GM12801 (cell line): ENCODE results near the gene WWOX.

Experiments
- TF ChIP-seq, protein P1 (sequence below): IDR thresholded peaks from one replicate; pipeline ENCODE4 v1.5.1; 2011; ENCODE audit warnings: control low read depth; ENCODE audit not compliant: insufficient read length; ENCODE audit errors: extremely low read depth

Gene WWOX

DNA sequence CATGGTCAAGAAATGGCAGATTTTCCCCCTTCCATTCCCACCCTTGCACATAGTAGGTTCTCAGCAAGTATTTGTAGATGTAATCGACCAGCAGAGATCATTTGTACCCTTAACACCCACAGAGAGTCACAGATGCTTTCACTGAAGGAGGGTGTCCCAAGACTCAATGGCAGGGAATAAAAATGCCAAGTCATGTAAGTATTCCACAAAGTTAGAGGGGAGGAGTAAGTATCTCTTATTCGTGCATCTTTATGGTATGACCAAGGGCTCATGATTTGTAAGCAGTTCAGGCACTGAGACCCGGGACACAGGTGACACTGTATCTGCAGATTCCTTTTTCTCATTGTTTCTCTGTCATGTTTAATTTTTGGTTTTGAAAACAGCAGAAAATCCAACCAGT is 1011.5 kb downstream of the WWOX start:
- TF ChIP-seq, protein P1, sequence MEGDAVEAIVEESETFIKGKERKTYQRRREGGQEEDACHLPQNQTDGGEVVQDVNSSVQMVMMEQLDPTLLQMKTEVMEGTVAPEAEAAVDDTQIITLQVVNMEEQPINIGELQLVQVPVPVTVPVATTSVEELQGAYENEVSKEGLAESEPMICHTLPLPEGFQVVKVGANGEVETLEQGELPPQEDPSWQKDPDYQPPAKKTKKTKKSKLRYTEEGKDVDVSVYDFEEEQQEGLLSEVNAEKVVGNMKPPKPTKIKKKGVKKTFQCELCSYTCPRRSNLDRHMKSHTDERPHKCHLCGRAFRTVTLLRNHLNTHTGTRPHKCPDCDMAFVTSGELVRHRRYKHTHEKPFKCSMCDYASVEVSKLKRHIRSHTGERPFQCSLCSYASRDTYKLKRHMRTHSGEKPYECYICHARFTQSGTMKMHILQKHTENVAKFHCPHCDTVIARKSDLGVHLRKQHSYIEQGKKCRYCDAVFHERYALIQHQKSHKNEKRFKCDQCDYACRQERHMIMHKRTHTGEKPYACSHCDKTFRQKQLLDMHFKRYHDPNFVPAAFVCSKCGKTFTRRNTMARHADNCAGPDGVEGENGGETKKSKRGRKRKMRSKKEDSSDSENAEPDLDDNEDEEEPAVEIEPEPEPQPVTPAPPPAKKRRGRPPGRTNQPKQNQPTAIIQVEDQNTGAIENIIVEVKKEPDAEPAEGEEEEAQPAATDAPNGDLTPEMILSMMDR: no peak

DNA sequence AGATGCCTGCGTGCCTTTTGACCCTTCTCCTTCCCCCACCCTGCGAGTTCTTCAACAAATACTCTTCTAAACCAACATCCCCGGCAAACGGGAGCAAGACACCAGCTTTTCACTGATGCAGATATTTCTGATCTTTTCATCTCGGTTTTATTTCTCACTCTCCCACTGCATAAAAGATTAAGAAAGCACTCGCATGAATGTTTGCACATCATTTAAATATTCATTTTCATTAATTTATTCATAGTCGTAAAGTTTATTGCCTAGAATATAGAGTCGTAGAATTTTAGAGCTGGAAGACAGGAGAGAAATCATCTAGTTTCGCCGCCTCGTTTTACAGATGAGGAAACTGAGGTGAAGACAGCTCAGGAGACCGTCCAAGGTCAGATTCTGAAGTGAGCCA is 1013.0 kb downstream of the WWOX start:
- TF ChIP-seq, protein P1: no peak

DNA sequence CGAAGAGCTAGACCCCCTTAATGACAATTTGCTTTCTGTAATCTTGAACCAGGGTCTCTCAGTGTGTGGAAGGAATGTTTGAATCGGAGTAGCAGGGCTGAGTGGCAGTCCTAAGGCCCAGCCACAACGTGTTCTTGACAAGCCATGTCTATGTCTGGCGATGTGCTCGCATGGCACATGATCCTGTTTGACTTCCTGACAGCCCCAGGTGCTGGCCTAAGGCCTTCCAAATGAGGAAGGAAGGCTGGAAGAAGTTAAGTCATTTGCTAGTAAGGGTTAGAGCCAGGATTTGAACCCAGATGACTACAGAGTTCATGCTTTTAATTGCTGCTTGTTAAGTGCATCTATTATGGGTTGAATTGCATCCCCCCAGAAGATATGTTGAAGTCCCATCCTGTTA is 1014.4 kb downstream of the WWOX start:
- TF ChIP-seq, protein P1: no peak

DNA sequence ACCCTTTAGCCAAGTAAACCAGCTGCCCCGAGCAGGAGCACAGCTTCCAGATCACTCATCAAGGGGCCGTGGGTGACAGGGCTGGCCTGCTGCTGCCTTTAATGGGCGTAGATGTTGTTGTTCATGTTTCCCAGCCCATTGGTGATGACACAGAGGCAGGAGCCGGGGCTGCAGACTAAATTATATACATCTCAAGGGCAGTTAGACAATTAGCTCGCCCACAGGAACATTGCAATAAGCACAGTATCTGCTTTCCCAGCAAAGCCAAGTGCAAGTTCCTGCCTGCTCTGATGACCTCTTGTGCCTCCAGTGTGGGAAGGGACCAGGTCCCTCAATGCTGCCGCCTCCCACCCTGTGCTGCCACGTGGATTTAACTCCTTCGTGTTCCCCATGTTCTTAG is 1015.3 kb downstream of the WWOX start:
- TF ChIP-seq, protein P1: no peak

DNA sequence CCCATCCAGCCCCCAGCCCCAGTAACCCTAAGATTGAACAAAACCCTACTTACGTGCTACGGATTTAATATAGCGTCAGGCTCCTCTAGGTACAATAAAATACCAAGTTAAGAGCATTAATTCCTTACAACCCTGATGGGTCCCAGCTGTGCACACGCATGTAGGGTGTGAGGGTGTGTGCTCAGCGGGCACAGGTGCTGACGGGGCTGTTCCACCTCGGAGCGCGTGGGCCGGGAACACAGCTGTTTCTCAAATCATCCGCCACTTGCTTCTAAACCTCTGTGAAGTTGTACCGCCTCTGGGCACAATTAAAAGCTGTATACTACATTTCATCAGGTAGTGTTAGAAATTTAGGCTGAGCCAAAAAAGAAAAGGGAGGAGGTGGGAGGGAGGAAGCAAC is 1022.5 kb downstream of the WWOX start:
- TF ChIP-seq, protein P1: no peak

DNA sequence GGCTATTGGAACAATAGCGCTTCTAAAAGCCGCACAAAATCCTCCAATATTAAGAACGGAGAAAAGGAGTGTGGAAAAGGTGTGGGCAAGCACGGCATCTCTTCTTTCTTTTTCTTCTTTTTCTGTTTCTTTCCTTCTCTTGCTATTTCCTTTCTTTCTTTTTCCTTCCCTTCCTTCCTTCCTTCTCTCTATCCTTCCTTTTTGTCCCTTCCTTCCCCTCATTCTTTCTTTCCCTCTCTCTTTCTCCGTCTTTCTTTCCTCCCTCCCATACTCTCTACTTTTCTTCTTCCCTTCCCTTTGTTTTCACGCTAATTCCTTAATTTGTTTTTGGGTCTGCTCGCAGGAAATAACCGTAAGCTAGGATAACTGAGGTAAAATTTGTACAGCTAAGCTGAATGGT is 1022.9 kb downstream of the WWOX start:
- TF ChIP-seq, protein P1: no peak

DNA sequence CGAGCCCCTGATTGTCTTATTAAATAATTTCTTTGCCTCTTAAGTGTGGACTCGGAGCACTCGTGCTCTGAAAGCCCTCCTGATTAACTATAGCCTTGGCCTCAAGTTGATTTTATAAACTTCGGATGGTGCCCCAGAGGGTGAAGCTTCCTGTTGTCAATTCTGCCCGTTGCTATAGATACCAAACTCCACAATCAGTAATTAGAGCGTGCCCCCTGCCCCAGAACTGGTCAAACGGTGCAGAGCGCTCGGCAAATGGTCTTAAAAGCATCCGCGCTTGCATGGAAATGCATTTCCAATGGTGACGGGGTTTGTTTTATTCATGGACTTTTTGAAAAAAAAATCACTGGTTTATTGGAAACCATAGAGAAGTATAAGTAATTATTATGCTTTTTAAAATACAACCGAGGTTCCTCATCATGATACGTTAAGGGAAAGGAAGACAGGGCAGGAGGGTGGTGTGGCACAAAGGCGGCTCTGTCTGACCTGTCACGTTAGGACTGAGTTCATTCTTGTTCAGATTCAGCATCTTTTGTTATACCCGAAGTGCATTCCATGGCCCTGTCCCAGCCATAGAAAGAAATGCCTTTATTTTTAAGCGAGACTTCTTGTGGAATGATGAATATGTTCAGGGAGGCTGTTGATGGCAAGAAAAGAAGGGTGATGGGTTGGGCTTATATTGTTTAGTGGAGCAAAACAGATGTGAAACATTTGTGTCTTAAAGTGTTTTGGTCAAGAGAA is 1024.7 kb downstream of the WWOX start:
- TF ChIP-seq, protein P1: no peak
